K562 (cell line): ENCODE data around the gene LMNA. TPM values are rescaled to one million over a fixed set of nuclear protein-coding genes. Genes with fewer than 3 reads are reported as not detected.

Experiments used
- ATAC-seq: fragments of 200-7000 bp; cut with Tn5 transposase; 3 replicates; pipeline ENCODE4 v1.9.1; 2020; ENCODE audit warnings: moderate library complexity
- BruUV-seq: library from RNA; stranded (reverse); fragments of 400-500 nt; replicated peaks from 2 replicates; lab custom pipeline; 2021; lab: Mats Ljungman, UMichigan
- CTCF ChIA-PET: fragments of 300-600 bp; formaldehyde crosslinking; extraction: SDS; loops from one replicate; lab custom pipeline; 2021; ENCODE audit warnings: low intra/inter-chr PET ratio; lab: Yijun Ruan, JAX
- POLR2A ChIA-PET: fragments of 300-600, 350-650 bp; sonication (Branson Sonifier 250); formaldehyde crosslinking; extraction: SDS; loops from one replicate; lab custom pipeline; 2021; ENCODE audit warnings: antibody characterized with exemption, inconsistent platforms; lab: Yijun Ruan, JAX
- DNase-seq, 4 experiments: peaks; one replicate each; pipeline versions ENCODE4 v3.0.0 to v3.0.0-alpha.2; 2011 to 2018; ENCODE audit warnings: low spot score in 3 of 4, mixed read lengths in 3 of 4; ENCODE audit errors: extremely low read depth in 1 of 4
- FAIRE-seq: peaks from 2 replicates; lab custom pipeline; 2011; peaks lifted over from hg19 to GRCh38; lab: Jason Lieb, UNC
- H2AFZ ChIP-seq: 2 replicates; pipeline ENCODE4 v1.6.0; 2011; ENCODE audit warnings: low read depth, low read length, control low read depth, inconsistent platforms
- H3K27ac ChIP-seq: fragments of 200-600 bp; 3 replicates; pipeline ENCODE4 v1.8.0; 2011; ENCODE audit warnings: low read depth, mild to moderate bottlenecking, control low read depth, inconsistent platforms, low read length, moderate library complexity, mixed read lengths; ENCODE audit errors: extremely low read depth
- H3K27me3 ChIP-seq, 2 experiments: fragments of 300-600 bp in 1 of 2; 2 replicates in 1 of 2; 3 replicates in 1 of 2; pipeline versions ENCODE4 v1.6.0 to v1.8.0; 2011; ENCODE audit warnings: inconsistent platforms in 2 of 2, low read length in 2 of 2, mild to moderate bottlenecking in 1 of 2, mixed read lengths in 1 of 2, moderate library complexity in 1 of 2; ENCODE audit not compliant: control insufficient read depth in 2 of 2, insufficient read depth in 2 of 2
- H3K36me3 ChIP-seq: fragments of 300-600 bp; 3 replicates; pipeline ENCODE4 v1.8.0; 2011; ENCODE audit warnings: mild to moderate bottlenecking, low read length, inconsistent platforms; ENCODE audit not compliant: control insufficient read depth, insufficient read depth
- H3K4me1 ChIP-seq, 2 experiments: fragments of 200-600 bp in 1 of 2; replicated peaks in 1 of 2; 2 replicates in 1 of 2; 3 replicates in 1 of 2; pipeline versions ENCODE4 v1.5.1 to v1.8.0; 2011; ENCODE audit warnings: inconsistent platforms in 2 of 2, low read length in 2 of 2, mild to moderate bottlenecking in 1 of 2, mixed read lengths in 1 of 2, moderate library complexity in 1 of 2; ENCODE audit not compliant: control insufficient read depth in 2 of 2, insufficient read depth in 2 of 2
- H3K4me2 ChIP-seq: 2 replicates; pipeline ENCODE4 v1.6.1; 2011; ENCODE audit warnings: low read length, control low read depth, inconsistent platforms, mixed read lengths; ENCODE audit not compliant: insufficient read depth
- H3K4me3 ChIP-seq: fragments of 200-600 bp; sonication (generic), shearing (Covaris generic); 2 replicates; pipeline ENCODE4 v1.5.1; 2016; ENCODE audit warnings: control low read depth, inconsistent platforms
- H3K79me2 ChIP-seq: fragments of 200-600 bp; 3 replicates; pipeline ENCODE4 v1.8.0; 2011; ENCODE audit warnings: low read length, inconsistent platforms; ENCODE audit not compliant: control insufficient read depth, insufficient read depth
- H3K9ac ChIP-seq, 2 experiments: 2 replicates each; pipeline versions ENCODE4 v1.6.0 to v1.6.1; 2011; ENCODE audit warnings: low read depth in 2 of 2, low read length in 2 of 2, control low read depth in 1 of 2, inconsistent platforms in 1 of 2, mild to moderate bottlenecking in 1 of 2, mixed read lengths in 1 of 2; ENCODE audit not compliant: insufficient read depth in 1 of 2
- H3K9me1 ChIP-seq: one replicate; pipeline ENCODE4 v1.6.0; 2011; ENCODE audit warnings: inconsistent platforms, mild to moderate bottlenecking, low read length, moderate library complexity; ENCODE audit not compliant: control insufficient read depth, insufficient read depth
- H3K9me3 ChIP-seq: replicated peaks from 2 replicates; pipeline ENCODE4 v1.5.1; 2011; ENCODE audit warnings: low read depth, low read length, inconsistent platforms; ENCODE audit not compliant: control insufficient read depth, insufficient read depth
- H4K20me1 ChIP-seq: replicated peaks from 2 replicates; pipeline ENCODE4 v1.6.1; 2011; ENCODE audit warnings: low read length, inconsistent platforms, mixed read lengths; ENCODE audit not compliant: control insufficient read depth, insufficient read depth
- ADNP ChIP-seq: fragments of 200-800 bp; sonication (Bioruptor generic); IDR thresholded peaks from 2 replicates; pipeline ENCODE4 v1.6.1; 2016; ENCODE audit warnings: missing genetic modification characterization, missing compliant biosample characterization
- CC2D1A ChIP-seq: fragments of 450-650 bp; IDR thresholded peaks from 2 replicates; pipeline ENCODE4 v1.6.1; 2017; ENCODE audit warnings: mild to moderate bottlenecking
- CTBP1 ChIP-seq: fragments of 450-650 bp; IDR thresholded peaks from 2 replicates; pipeline ENCODE4 v1.6.1; 2016; ENCODE audit warnings: borderline replicate concordance
- E2F3 ChIP-seq: fragments of 250-450 bp; sonication (Bioruptor Pico); IDR thresholded peaks from 2 replicates; pipeline ENCODE4 v1.4.0; 2020; ENCODE audit warnings: mild to moderate bottlenecking
- ELF2 ChIP-seq: fragments of 250-450 bp; sonication (Bioruptor Pico); IDR thresholded peaks from 2 replicates; pipeline ENCODE4 v1.5.0; 2021; ENCODE audit warnings: mild to moderate bottlenecking
- EP400 ChIP-seq: fragments of 450-650 bp; IDR thresholded peaks from 2 replicates; pipeline ENCODE4 v1.6.1; 2017; ENCODE audit warnings: antibody characterized with exemption, mild to moderate bottlenecking, moderate library complexity
- MEIS2 ChIP-seq: fragments of 450-650 bp; IDR thresholded peaks from 2 replicates; pipeline ENCODE4 v1.6.1; 2014; ENCODE audit warnings: mild to moderate bottlenecking; ENCODE audit not compliant: partially characterized antibody
- PHB2 ChIP-seq: fragments of 450-650 bp; IDR thresholded peaks from 2 replicates; pipeline ENCODE4 v1.6.1; 2017; ENCODE audit warnings: low read depth
- RHOXF2B ChIP-seq: fragments of 250-450 bp; sonication (Bioruptor Pico); conservative IDR thresholded peaks from 2 replicates; pipeline ENCODE4 v1.5.1; 2021
- TEAD1 ChIP-seq, 2 experiments: fragments of 450-650 bp in 1 of 2; sonication (generic) in 1 of 2; formaldehyde crosslinking; IDR thresholded peaks; 2 replicates each; pipeline versions ENCODE4 v1.4.0 to v1.8.0; 2020 to 2022; ENCODE audit warnings: mild to moderate bottlenecking in 2 of 2, missing genetic modification reagents in 1 of 2
- ZNF347 ChIP-seq: fragments of 450-650 bp; formaldehyde crosslinking; IDR thresholded peaks from 2 replicates; pipeline ENCODE4 v1.4.0; 2020; ENCODE audit warnings: low read depth, mild to moderate bottlenecking, moderate library complexity
- ZNF431 ChIP-seq: sonication (generic); formaldehyde crosslinking; IDR thresholded peaks from 2 replicates; pipeline ENCODE4 v1.8.0; 2022; ENCODE audit warnings: mild to moderate bottlenecking, missing genetic modification reagents
- WGBS: fragments of 100-300 bp; shearing (Covaris generic); methylation state at CpG from one replicate; pipeline ENCODE4 v1.1.6; 2016; ENCODE audit warnings: low coverage, mixed read lengths; ENCODE audit not compliant: insufficient coverage; ENCODE audit errors: missing lambda C conversion rate; 5-methylcytosine and 5-hydroxymethylcytosine counted together
- in situ Hi-C: fragments of 300-500 bp; cut with MboI; formaldehyde crosslinking; loops from 4 replicates; pipeline ENCODE4 v1.15.0; 2018; ENCODE audit warnings: inconsistent platforms, mixed read lengths
- intact Hi-C: fragments of 100-400 bp; cut with micrococcal nuclease; formaldehyde crosslinking; loops from 2 replicates; pipeline ENCODE4 v1.14.2; 2022
- polyA plus RNA-seq, 8 experiments: library from polyadenylated mRNA; depleted of rRNA in 4 of 8; stranded (reverse) in 5 of 8; unstranded in 3 of 8; fragments of >200 nt; fragmentation: Nextera tagmentation in 2 of 8; fragmentation: Illumina TruSeq in 1 of 8; extraction: Ambion mirVana in 2 of 8; extraction: Trizol in 1 of 8; gene quantifications; 2 replicates each; pipeline versions ENCODE4 v1.2.1 to v1.2.3, GENCODE V29; 2011 to 2014; ENCODE audit warnings: inconsistent platforms in 1 of 8, missing spikeins in 1 of 8
- total RNA-seq, 7 experiments: library from RNA; depleted of rRNA in 6 of 7; stranded (reverse); fragments of >200 nt in 6 of 7; fragmentation: Illumina TruSeq in 2 of 7; extraction: Trizol in 2 of 7; gene quantifications; 2 replicates each; pipeline versions ENCODE4 v1.2.1 to v1.2.3, GENCODE V29; 2011 to 2021; ENCODE audit warnings: low replicate concordance in 1 of 7
- TF ChIP-seq, protein P1 (sequence below): fragments of 450-650 bp; IDR thresholded peaks from 2 replicates; pipeline ENCODE4 v1.6.1; 2016
- TF ChIP-seq, protein P2 (sequence below): IDR thresholded peaks from 3 replicates; pipeline ENCODE4 v1.6.1; 2011; ENCODE audit warnings: borderline replicate concordance, mild to moderate bottlenecking; ENCODE audit not compliant: insufficient read length, insufficient read depth
- TF ChIP-seq, protein P3 (sequence below): fragments of 450-650 bp; formaldehyde crosslinking; IDR thresholded peaks from 2 replicates; pipeline ENCODE4 v1.4.0; 2020; ENCODE audit warnings: mild to moderate bottlenecking, mixed read lengths

Gene LMNA
- total and polyA plus RNA-seq, 9 of the 15 experiments (the other 6 are each of a cell fraction or from before 2014, with no cell fraction given): 1.00 to 347 (median 88.2) TPM

DNA sequence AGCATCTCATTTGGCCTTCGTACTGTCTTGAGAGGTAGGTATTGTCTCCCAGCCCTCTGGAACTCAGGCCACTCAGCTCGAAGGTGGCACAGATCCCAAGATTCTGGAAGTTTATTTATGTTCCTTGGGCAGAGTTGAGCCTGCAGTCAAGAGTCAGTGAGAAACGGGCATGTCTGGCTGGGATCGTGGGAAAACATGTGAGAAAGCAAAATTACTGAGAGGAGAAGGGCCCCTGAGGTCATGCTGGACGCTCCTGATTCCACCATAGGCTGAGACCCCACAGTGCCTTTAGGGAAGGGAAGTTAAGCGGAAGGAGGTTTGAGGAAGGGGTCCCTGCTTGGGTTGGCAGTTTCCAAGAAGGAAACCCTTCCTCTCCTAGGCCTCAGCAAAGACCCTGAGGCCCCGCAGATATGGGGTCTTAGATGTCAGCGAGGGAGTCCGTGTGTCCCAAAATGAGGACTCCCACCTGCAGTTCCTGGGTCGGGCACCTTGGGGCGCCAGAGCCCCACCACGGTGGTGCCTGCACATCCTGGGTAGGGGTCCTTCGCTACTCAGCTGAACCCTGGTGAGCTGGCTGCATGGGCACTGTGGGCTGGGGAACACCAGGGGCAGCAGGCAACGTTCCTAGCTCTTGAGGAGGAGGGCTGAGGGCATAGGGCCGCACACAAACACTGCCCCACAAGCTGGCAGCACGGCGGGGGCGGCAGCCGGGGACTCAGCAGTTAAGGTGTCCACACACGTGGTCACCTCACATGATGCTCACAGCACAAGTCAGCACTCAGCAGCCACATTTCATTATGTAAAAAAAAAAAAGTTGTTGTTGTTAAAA is 26.6 kb downstream of the LMNA start (continued):
- TF ChIP-seq PHB2: no peak

DNA sequence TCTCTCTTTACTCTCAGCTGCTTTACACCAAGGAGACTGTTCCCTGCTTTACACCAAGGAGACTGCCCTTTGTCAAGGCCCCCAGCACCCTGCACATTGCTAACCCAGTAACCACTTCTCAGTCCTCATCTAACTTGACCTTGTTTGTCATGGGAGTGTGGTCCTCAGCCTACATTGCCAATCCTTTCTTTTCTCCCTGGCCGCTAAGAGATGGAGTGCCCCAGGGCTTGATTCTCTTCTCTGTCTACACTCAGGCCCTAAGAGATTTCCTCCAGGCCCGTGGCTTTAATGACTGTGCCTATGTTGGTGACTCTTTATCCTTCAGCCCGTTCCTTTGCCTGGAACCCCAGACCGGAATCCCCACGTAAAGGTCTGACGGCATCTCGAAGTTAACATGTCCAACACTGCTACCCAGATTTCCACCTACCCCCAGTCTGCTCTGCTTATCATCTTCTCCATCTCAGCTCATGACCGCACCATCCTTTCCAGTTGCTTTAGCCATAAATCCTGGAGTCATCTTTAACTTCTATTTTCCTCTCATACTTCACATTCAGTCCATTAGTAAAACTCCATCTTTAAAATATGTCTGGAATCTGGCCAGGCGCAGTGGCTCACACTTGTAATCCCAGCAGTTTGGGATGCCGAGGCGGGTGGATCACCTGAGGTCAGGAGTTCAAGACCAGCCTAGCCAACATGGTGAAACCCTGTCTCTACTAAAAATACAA is 29.4 kb downstream of the LMNA start:
- no peak overlapping the region for H3K27ac ChIP-seq
- POLR2A ChIA-PET: interaction anchor here (0.6 to 1.4 kb wide), 6 partner anchors 11 to 191 kb away, joined by 3 to 4 read pairs (median 3); partner anchors contain the start of gene PMF1
- no peak overlapping the region; a peak in 1 of 4 replicates for H3K9ac ChIP-seq
- in situ Hi-C loops: no loop called here
- DNase-seq (no peak), ATAC-seq (no peak), FAIRE-seq (peak; percentile 19)
- peaks cover 6% of the 10 kb centered on the region; the same call in 1 of the 3 replicates for H3K36me3 ChIP-seq
- no peaks in the 10 kb centered on the region for H3K9me3 ChIP-seq
- H3K9me1 ChIP-seq: no peaks in the 10 kb centered on the region
- H3K79me2 ChIP-seq: no peaks in the 10 kb centered on the region
- BruUV-seq: no TSS peak
- H2AFZ ChIP-seq: no peak overlapping the region
- intact Hi-C loops: no loop called here
- no peak overlapping the region for H3K4me3 ChIP-seq
- CTCF ChIA-PET: no interaction called here
- WGBS: 28% methylated on average over 11 of the region's 11 CpGs
- no peaks in the 10 kb centered on the region for H3K27me3 ChIP-seq
- H4K20me1 ChIP-seq: 0 out of 2 replicates have a peak, but pooled peaks cover 5% of the 10 kb centered on the region
- H3K4me2 ChIP-seq: no peak overlapping the region
- H3K4me1 ChIP-seq: peaks cover 5 to 16% of the 10 kb centered on the region in 2 experiments; a peak in 3 of 5 replicates
- TF ChIP-seq, protein P1, sequence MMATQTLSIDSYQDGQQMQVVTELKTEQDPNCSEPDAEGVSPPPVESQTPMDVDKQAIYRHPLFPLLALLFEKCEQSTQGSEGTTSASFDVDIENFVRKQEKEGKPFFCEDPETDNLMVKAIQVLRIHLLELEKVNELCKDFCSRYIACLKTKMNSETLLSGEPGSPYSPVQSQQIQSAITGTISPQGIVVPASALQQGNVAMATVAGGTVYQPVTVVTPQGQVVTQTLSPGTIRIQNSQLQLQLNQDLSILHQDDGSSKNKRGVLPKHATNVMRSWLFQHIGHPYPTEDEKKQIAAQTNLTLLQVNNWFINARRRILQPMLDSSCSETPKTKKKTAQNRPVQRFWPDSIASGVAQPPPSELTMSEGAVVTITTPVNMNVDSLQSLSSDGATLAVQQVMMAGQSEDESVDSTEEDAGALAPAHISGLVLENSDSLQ: no peak
- TF ChIP-seq E2F3 (CRISPR knock-in tag) (no peak), RHOXF2B (CRISPR knock-in tag) (no peak), CC2D1A (no peak), MEIS2 (peak; percentile 64), ELF2 (CRISPR knock-in tag) (no peak), ADNP (tag) (no peak), CTBP1 (peak; percentile 49; the same call in 1 of the 2 replicates), ZNF431 (CRISPR knock-in tag) (no peak), EP400 (no peak), TEAD1 (CRISPR knock-in tag; IDR thresholded peaks at IDR 0.05) (no peak), ZNF347 (CRISPR knock-in tag) (no peak)
- TF ChIP-seq, protein P2, sequence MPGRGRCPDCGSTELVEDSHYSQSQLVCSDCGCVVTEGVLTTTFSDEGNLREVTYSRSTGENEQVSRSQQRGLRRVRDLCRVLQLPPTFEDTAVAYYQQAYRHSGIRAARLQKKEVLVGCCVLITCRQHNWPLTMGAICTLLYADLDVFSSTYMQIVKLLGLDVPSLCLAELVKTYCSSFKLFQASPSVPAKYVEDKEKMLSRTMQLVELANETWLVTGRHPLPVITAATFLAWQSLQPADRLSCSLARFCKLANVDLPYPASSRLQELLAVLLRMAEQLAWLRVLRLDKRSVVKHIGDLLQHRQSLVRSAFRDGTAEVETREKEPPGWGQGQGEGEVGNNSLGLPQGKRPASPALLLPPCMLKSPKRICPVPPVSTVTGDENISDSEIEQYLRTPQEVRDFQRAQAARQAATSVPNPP: no peak
- TF ChIP-seq, protein P3, sequence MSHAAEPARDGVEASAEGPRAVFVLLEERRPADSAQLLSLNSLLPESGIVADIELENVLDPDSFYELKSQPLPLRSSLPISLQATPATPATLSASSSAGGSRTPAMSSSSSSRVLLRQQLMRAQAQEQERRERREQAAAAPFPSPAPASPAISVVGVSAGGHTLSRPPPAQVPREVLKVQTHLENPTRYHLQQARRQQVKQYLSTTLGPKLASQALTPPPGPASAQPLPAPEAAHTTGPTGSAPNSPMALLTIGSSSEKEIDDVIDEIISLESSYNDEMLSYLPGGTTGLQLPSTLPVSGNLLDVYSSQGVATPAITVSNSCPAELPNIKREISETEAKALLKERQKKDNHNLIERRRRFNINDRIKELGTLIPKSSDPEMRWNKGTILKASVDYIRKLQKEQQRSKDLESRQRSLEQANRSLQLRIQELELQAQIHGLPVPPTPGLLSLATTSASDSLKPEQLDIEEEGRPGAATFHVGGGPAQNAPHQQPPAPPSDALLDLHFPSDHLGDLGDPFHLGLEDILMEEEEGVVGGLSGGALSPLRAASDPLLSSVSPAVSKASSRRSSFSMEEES (CRISPR knock-in tag): no peak
